GM18499 (cell line): ENCODE results near the gene HDAC10.
"Not testable (repeated sequence)": the region's sequence is repeated elsewhere in the genome, so short reads cannot be mapped to it uniquely, and the experiment has no call there.

Experiments
- ATAC-seq: cut with Tn5 transposase; IDR thresholded peaks from one replicate; pipeline ENCODE4 v1.9.1; 2021; ENCODE audit warnings: moderate number of reproducible peaks; ENCODE audit not compliant: insufficient read depth, unreplicated experiment

HDAC10 gene

DNA sequence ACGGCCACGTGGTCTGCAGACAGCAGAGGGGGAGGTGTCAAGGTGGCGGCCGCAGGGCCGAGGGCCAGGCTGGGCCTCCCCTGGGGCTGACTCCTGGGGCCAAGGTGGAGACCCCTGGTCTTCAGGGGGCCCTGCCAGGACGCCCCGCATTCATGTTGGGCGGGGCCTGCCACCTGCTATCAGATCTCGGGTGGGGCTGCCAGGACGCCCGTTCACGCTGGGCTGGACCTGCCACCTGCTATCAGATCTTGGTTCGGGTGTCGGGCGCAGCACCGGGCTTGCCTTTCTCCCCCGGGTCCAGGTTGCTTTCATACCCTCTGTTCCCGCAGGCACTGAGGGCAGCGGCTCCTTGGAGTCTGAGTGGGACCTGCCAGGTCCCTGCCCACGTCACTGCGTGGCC, 35.2 kb upstream of the HDAC10 start:
- no peak for ATAC-seq

DNA sequence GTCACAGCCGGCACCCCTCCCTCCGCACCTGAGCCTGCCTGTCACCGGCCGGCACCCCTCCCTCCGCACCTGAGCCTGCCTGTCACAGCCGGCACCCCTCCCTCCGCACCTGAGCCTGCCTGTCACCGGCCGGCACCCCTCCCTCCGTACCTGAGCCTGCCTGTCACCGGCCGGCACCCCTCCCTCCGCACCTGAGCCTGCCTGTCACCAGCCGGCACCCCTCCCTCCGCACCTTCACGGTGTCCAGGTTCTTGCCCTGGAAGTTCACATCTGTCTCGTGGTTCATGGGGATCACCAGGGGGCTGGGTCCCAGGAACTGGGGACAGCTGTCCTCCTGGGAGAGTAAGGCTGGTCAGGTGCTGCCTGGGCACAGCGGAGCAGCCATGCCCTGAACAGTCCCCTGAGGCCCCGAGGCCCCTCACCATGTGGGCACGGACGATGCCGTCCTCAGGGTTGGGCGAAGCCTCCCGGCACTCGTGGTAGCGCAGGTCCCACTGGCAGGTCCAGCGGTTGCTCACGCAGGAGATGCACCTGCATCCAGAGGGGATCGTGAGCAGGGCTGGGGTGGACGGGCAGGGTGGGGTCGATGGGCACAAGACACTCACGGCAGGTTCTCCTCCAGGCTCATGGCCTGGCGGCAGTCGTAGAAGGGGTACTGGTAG, 34.6 kb upstream of the HDAC10 start:
- ATAC-seq = no peak

DNA sequence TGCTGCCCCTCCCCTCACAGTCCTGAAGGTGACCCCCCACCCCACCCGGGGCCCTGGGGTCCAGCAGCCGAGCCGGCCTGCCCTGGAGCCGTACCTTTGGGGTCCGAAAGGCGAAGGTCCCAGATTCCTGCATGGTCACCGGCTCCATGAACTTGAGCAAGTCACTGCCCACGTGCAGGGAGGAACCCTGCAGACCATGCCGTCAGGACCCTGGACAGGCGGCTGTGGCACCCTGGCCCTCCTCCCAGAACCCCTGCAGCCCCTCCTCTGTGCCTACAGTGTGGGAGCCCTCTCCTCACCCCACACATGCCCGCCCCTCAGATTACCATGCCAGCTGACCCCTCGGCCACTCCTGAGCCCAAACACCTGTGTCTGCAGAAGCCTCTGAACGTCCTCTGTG, 33.4 kb upstream of the HDAC10 start:
- ATAC-seq = no peak

GRCh38 chr22:50283821-50284220, 32.8 kb upstream of the HDAC10 start:
- no peak for ATAC-seq

- ATAC-seq = no peak
These were observed 31.5 kb upstream of the HDAC10 start for GRCh38 chr22:50282361-50283155.

DNA sequence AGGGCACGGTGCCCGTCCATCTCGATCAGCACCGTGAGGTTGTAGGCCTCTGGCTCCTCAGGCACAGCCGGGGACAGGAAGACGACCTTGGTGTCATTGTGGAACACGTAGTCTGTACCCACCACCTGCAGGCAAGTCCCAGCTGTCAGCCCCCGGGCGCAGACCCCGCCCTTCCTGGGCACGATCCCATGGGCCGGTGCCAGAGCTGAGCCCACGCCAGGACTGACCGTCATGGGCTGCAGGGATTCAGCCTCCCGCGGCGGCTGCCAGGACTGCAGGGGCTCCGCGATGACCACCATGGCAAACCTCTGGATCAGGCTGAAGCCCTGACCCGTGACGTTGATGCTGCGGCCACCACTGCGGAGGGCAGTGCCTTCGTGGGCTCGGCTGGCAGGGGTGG, 30.9 kb upstream of the HDAC10 start:
- no peak for ATAC-seq

GRCh38 chr22:50281384-50281760, 30.3 kb upstream of the HDAC10 start:
- ATAC-seq = no peak

- no peak for ATAC-seq
These were observed 29.8 kb upstream of the HDAC10 start for GRCh38 chr22:50280708-50281383.

DNA sequence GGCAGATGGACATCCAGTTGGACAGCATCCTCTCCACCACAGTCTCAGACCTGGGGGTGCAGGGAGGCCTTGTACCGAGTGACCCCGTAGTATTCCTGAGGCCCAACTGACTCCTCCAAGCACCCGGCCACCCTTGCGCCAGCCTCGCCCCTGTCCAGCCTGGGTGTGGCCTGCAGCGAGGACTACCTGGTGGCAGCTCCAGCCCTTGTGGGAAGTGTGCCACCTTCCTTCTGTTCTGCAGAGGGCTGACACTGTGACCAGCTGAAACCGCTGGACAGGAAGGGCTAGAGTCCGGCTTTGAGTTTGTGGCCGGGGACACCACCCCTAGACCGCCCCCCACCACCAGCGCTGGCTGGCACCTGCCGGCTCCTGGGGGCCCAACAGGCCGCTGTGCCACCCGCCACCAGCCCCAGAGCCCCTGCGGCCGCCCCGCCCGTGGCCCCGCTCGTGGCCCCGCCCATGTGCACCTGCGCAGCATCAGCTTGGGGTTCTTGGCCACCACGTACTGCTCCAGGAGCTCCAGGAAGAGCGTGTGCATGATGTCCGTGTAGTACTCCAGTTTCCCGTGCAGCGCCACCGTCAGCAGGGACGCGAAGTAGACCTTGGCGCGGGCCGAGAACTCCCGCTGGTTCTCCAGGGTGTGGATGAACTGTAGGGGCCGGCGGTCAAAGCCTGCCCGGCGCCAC, 29.1 kb upstream of the HDAC10 start:
- no peak for ATAC-seq

DNA sequence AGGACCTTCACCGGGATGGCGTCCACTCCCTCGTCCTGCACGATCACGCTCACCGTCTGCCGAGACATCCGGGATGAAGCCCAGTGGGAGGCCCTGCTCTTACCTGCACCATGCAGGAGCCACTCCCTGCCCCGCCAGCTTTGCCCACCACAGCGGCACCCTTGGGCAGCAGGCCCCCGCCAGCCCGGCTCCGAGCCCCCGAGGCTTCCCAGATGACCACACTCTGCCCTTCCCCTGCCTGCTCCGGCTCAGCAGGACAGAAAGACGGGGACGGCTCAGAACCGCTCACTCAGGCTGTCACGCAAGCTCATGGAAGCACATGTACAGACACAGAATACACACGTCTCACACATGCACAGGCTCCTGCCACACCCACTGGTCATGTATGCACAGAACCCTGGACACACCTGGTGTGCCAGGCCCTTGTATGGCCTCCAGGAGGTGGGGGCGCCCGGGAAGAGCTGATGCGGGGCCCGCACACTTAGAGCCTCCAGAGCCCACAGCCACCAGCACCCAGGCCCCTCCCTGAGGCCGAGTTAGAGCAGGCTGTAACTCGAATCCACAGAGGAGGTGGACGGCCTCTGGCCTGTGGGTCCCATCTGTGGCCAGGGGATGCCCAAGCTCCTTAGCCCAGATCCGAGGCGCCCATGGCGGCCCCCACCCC, 28.0 kb upstream of the HDAC10 start:
- ATAC-seq = no peak

DNA sequence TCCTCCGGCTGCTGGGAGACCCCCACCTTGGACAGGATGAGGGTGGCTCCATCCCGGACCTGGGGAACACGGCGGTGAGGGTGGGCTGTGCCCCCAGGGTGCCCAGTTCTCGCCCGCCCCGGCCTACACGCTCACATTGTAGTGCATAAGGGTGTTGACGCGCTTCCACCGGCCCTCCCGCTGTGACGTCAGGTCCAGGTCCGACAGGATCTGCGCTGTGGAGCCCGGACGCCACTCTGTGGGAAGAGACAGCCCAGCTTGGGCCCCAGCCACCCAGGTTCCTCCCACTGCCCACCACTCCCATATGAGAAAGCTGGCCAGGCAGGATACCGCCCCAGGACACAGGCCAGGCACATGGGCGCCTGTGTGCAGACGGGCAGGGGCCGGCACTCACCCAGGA, 27.4 kb upstream of the HDAC10 start:
- ATAC-seq = no peak

DNA sequence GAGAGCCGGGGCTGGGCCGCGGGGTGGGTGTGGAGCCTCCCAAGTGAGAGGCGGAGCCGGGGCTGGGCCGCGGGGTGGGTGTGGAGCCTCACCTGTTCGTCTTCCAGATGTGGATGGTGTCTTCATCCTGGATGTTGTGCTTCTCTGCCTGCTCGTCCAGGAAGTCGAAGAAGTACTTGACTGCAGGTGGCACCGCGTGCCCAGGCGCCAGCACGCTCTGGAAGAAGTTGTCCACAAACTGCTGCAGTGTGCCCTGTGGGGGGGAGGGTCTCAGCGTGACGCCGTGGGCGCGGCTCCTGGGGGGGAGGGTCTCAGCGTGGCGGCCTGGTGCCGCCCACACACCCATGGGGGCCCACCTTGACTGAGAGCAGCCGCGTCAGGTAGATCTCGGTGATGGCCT, 26.7 kb upstream of the HDAC10 start:
- ATAC-seq = no peak

DNA sequence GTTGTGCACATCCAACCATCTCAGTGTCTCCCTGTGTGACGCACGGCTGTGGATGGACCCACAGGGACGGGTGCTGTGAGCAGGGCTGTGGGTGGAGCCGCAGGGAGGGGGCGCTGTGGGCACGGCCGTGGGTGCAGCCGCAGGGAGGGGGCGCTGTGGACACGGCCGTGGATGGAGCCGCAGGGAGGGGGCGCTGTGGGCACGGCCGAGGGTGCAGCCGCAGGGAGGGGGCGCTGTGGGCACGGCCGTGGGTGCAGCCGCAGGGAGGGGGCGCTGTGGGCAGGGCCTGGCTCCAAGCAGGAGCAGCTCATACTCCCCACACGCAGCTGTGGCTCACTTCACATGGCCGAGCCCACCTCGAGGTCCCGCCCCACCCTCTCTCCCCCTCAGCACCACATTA, 25.1 kb upstream of the HDAC10 start:
- no peak for ATAC-seq

DNA sequence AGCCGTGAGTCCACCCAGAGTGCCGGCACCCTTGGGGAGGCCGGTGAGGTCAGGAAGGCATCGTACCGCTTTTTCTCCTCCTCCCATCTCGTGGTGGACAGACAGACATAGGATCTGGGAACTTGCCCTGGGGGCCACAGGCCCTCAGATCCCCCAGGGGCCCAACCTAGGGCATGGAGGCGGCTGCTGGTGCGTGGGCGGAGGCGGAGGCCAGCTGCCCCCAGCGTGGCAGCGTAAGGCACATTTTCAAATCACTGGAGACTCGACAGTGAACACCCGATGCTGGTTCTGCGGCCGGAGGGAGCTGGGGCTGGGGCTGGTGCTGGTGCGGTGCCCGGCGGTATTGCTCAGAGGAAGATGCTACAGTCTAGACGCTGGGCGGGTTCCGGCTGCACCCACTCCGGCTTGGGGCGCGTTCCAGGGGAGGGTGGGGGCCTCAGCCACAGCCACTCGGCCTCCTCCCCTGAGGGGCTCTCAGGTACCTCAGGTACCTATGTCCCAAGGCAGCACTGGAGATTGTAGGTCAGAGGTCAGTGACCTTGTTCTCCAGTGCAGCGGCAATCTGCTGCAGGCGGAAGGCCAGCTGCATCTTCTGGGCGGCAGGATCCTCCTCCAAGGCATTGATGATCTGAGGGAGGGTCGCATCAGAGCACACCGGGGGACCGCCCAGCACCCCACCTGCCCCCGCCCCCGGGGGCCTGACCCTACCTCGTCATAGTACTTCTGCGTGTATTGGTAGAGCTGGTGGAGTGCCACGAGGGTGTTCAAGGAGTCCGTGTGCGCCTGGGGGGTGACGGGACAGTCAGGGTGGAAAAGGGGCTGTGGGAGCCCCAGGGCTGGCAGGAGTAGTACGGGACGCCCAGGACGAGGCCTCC, 24.4 kb upstream of the HDAC10 start:
- no peak for ATAC-seq

DNA sequence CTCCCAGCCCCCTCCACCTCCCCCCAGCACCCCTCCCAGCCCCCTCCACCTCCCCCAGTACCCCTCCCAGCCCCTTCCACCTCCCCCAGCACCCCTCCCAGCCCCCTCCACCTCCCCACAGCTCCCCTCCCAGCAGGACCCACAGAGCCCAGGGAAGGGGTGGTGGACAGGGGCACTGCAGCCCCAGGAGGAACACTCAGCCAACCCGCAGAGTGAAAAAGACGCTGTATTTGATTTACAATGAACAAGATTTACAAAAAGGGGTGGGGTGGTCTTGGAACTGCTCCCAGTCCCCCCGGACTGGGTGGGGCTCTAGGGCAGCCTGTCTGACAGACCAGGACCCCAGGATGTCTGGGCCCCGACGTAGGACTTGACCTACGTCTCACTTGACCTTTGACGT, 23.7 kb upstream of the HDAC10 start:
- no peak for ATAC-seq

DNA sequence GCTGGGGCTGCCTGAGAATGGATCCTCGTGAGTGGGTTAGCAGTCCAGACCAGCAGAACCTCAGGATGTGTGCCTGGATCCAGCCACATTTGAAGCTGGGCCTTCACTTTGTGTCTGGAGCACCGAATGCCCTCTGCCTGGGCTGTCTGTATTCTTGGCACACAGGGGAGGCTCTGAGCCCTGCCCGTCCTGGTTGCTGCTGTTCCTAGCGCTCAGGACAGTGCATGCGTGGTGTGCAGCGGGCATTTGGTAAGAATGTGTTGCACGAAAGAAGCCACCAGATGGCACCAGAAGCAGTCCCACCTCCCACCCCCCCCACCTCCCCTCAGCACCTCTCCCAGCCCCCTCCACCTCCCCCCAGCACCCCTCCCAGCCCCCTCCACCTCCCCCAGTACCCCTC, 23.2 kb upstream of the HDAC10 start:
- no peak for ATAC-seq

GRCh38 chr22:50273781-50274180, 22.7 kb upstream of the HDAC10 start:
- not testable (repeated sequence) for ATAC-seq

DNA sequence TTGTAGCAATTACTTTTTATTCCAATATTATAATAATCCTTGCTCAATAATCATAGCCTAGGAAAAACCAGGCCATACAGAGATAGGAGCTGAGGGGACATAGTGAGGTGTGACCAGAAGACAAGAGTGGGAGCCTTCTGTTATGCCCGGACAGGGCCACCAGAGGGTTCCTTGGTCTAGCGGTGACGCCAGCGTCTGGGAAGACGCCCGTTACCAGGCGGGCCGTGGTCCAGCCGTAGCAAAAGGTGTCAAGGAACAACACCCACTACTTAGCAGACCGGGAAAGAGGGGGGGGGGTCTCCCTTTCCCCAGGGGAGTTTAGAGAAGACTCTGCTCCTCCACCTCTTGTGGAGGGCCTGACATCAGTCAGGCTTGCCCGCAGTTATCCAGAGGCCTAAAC, 22.3 kb upstream of the HDAC10 start:
- not testable (repeated sequence) for ATAC-seq

DNA sequence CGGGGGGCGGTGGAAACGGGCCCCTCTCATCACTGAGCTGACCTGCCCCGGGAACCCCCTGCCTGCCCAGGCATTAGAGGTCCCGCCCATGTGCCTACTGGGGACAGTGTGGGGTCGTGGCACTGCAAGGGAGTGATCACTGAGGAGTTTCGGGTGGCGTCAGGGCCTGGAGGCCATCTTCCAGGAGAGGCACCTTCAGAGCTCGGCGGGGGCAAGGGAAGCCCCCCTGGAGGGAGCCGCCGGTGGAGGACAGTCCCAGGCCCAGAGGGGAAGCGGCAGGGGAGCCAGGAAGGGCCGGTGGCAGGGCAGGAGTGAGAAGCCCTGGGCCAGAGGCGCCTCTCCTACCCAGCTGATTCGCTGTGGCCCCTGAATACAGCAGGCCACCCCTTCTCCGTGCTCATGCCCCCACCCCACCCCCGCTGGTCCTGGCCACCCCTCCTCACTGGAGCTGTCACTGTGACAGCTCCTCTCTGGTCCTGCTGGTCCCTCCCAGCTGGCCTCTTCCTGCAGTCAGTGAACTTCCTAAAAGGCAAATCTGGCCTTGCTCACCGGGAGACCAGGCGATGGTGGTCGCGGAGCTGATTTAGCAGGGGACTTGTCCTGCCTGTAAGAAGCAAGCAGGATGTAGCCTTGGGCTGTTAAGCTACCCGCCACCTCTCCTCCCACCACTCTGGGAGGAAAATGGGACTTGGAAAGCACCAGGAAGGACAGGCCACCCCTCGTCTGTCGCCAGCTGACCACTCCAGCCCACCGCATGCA, 21.2 kb upstream of the HDAC10 start:
- ATAC-seq = no peak
